RWPE1 (cell line): ENCODE measurements around the gene THAP4.

ENCODE experiments used
- CTCF ChIA-PET: fragments of 350-600 bp; sonication (Branson Sonifier 250); formaldehyde crosslinking; extraction: SDS; loops from one replicate; lab custom pipeline; 2021; lab: Yijun Ruan, JAX
- POLR2A ChIA-PET: fragments of 400-600 bp; formaldehyde crosslinking; extraction: SDS; loops from one replicate; lab custom pipeline; 2020; ENCODE audit warnings: antibody characterized with exemption; ENCODE audit not compliant: low non-redundant PET; lab: Yijun Ruan, JAX
- DNase-seq: peaks from one replicate; pipeline ENCODE4 v3.0.0; 2012; ENCODE audit warnings: low spot score
- H3K27ac ChIP-seq: fragments of 450-650 bp; 2 replicates; pipeline ENCODE4 v1.5.1; 2017
- CTCF ChIP-seq: fragments of 450-650 bp; conservative IDR thresholded peaks from 2 replicates; pipeline ENCODE4 v1.5.1; 2017; ENCODE audit warnings: low read depth, mild to moderate bottlenecking

THAP4 gene

GRCh38 chr2:241652142-241652541 lies 15.2 kb upstream of the THAP4 start:
- CTCF ChIA-PET = no interaction called here
- no peak for DNase-seq

GRCh38 chr2:241649927-241650326 lies 13.0 kb upstream of the THAP4 start:
- no peak overlapping the region for H3K27ac ChIP-seq
- DNase-seq = no peak
- POLR2A ChIA-PET = no interaction called here
- CTCF ChIA-PET = interaction anchor here (0.5 to 2.3 kb wide), 2 partner anchors 10 to 74 kb away, joined by 3 to 4 read pairs; no protein-coding TSS in a partner anchor
- no peak for TF ChIP-seq CTCF

More at GRCh38 chr2:241652142-241652541, 15.2 kb upstream of the THAP4 start:
- no peak for TF ChIP-seq CTCF
- POLR2A ChIA-PET = no interaction called here
- H3K27ac ChIP-seq = no peak overlapping the region

- CTCF ChIA-PET = interaction anchor here (2.3 kb wide), 1 partner anchor 10 kb away, joined by 4 read pairs; no protein-coding TSS in a partner anchor
- no peak for DNase-seq
- no peak overlapping the region for H3K27ac ChIP-seq
- POLR2A ChIA-PET = no interaction called here
- no peak for TF ChIP-seq CTCF
These were observed 12.4 kb upstream of the THAP4 start for GRCh38 chr2:241649404-241649803.

GRCh38 chr2:241648453-241648852 lies 11.5 kb upstream of the THAP4 start:
- H3K27ac ChIP-seq = no peak overlapping the region
- POLR2A ChIA-PET = no interaction called here
- CTCF ChIA-PET = no interaction called here
- DNase-seq = no peak
- TF ChIP-seq CTCF = no peak

- H3K27ac ChIP-seq = no peak overlapping the region
- TF ChIP-seq CTCF = no peak
- POLR2A ChIA-PET = no interaction called here
- CTCF ChIA-PET = interaction anchor here (0.8 kb wide), 1 partner anchor 13 kb away, joined by 3 read pairs; no protein-coding TSS in a partner anchor
- DNase-seq = no peak
These were observed 9.1 kb upstream of the THAP4 start for GRCh38 chr2:241645915-241646645.

GRCh38 chr2:241645056-241645914 lies 8.3 kb upstream of the THAP4 start:
- no peak for DNase-seq
- POLR2A ChIA-PET = no interaction called here
- H3K27ac ChIP-seq = no peak overlapping the region
- TF ChIP-seq CTCF = no peak
- CTCF ChIA-PET = interaction anchor here (0.8 to 1.1 kb wide), 2 partner anchors 14 kb away, joined by 3 read pairs; no protein-coding TSS in a partner anchor
